Suprapubic skin (tissue), 4 donors: Measurements from ENCODE around the gene CHN1. TPM values are rescaled to one million over a fixed set of nuclear protein-coding genes. Genes with fewer than 3 reads are reported as not detected.

Experiments
- DNase-seq, 2 donors: peaks; one replicate each; pipeline ENCODE4 v3.0.0-alpha.2; 2019; ENCODE audit warnings: low spot score in 2 of 2
- H3K27ac ChIP-seq: fragments of 200-600 bp; sonication (generic); one replicate; pipeline ENCODE4 v1.5.1; 2019
- H3K27me3 ChIP-seq: fragments of 200-600 bp; sonication (generic); one replicate; pipeline ENCODE4 v1.5.1; 2019
- H3K36me3 ChIP-seq: fragments of 200-600 bp; sonication (generic); one replicate; pipeline ENCODE4 v1.5.1; 2019
- H3K4me1 ChIP-seq: fragments of 200-600 bp; sonication (generic); one replicate; pipeline ENCODE4 v1.5.1; 2019
- H3K4me3 ChIP-seq: fragments of 200-600 bp; sonication (generic); one replicate; pipeline ENCODE4 v1.5.1; 2019; ENCODE audit warnings: mild to moderate bottlenecking
- H3K9me3 ChIP-seq: fragments of 200-600 bp; sonication (generic); one replicate; pipeline ENCODE4 v1.5.1; 2019
- EP300 ChIP-seq: sonication (generic); formaldehyde crosslinking; IDR thresholded peaks from one replicate; pipeline ENCODE4 v1.6.1; 2017; ENCODE audit warnings: antibody characterized with exemption
- POLR2A ChIP-seq, 2 donors: fragments of 450-650 bp; IDR thresholded peaks; one replicate each; pipeline ENCODE4 v1.6.1; 2017; ENCODE audit warnings: antibody characterized with exemption in 2 of 2, mild to moderate bottlenecking in 2 of 2, moderate library complexity in 2 of 2
- POLR2AphosphoS5 ChIP-seq, 3 donors: sonication (generic); formaldehyde crosslinking; IDR thresholded peaks; one replicate each; pipeline ENCODE4 v1.6.1; 2017; ENCODE audit warnings: antibody characterized with exemption in 3 of 3
- WGBS: methylation state at CpG from one replicate; pipeline ENCODE4 v1.1.5; 2018; 5-methylcytosine and 5-hydroxymethylcytosine counted together
- total RNA-seq, 4 donors: library from RNA; depleted of rRNA; stranded (reverse); fragments of >200 nt; gene quantifications; one replicate each; pipeline ENCODE4 v1.1.0, GENCODE V29; 2016
- TF ChIP-seq, protein P1 (sequence below), 2 donors: fragments of 200-600 bp in 1 of 2; fragments of 450-650 bp in 1 of 2; sonication (generic) in 1 of 2; IDR thresholded peaks; one replicate each; pipeline ENCODE4 v1.5.1; 2016 to 2019; ENCODE audit warnings: antibody characterized with exemption in 2 of 2, mild to moderate bottlenecking in 1 of 2, moderate library complexity in 1 of 2

Gene CHN1
- total RNA-seq, 4 donors from 2014 or later = 1.6 to 4.9 (median 3.6) TPM

GRCh38 chr2:174781996-174782395 is 223.2 kb downstream of the CHN1 start:
- TF ChIP-seq, protein P1, sequence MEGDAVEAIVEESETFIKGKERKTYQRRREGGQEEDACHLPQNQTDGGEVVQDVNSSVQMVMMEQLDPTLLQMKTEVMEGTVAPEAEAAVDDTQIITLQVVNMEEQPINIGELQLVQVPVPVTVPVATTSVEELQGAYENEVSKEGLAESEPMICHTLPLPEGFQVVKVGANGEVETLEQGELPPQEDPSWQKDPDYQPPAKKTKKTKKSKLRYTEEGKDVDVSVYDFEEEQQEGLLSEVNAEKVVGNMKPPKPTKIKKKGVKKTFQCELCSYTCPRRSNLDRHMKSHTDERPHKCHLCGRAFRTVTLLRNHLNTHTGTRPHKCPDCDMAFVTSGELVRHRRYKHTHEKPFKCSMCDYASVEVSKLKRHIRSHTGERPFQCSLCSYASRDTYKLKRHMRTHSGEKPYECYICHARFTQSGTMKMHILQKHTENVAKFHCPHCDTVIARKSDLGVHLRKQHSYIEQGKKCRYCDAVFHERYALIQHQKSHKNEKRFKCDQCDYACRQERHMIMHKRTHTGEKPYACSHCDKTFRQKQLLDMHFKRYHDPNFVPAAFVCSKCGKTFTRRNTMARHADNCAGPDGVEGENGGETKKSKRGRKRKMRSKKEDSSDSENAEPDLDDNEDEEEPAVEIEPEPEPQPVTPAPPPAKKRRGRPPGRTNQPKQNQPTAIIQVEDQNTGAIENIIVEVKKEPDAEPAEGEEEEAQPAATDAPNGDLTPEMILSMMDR (IDR thresholded peaks at IDR 0.05) = no peak
- TF ChIP-seq EP300 (no peak), POLR2AphosphoS5 (IDR thresholded peaks at IDR 0.05) (no peak)
- Histone ChIP-seq H3K36me3 (no peaks in the 10 kb centered on the region), H3K27me3 (no peaks in the 10 kb centered on the region), H3K9me3 (no peaks in the 10 kb centered on the region), H3K4me1 (peaks cover 11% of the 10 kb centered on the region), H3K4me3 (no peak overlapping the region), H3K27ac (no peak overlapping the region)
- WGBS = 84% methylated on average over 11 of the region's 11 CpGs
- DNase-seq = no peak

DNA sequence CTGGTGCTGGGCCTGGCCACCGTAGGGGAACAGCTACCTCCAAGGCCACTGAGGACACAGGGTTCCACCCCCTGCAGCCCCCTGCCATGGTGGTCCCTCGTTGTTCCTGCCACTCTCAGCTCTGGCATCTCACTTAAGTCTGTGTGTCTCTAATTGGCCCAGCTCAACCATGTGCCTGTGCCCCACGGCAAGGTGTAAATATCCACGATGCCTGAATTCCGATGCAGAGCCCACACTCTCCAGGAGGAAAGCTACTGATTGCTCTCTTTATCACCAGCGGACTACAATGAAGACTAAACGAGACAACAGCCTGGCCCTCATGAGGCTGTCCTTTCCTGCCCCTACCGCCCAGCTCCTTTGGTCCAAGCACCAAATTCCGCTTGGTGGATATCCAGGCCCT is 223.9 kb downstream of the CHN1 start:
- H3K4me3 ChIP-seq = no peak overlapping the region
- no peak for DNase-seq
- H3K27ac ChIP-seq = no peak overlapping the region
- TF ChIP-seq, protein P1 (IDR thresholded peaks at IDR 0.05) = no peak
- TF ChIP-seq POLR2AphosphoS5 (IDR thresholded peaks at IDR 0.05) (no peak), EP300 (no peak), POLR2A (IDR thresholded peaks at IDR 0.05) (no peak)
- 94% methylated on average over 9 of the region's 9 CpGs for WGBS
- peaks cover 10% of the 10 kb centered on the region for H3K4me1 ChIP-seq
- no peaks in the 10 kb centered on the region for H3K27me3 ChIP-seq
- H3K9me3 ChIP-seq = no peaks in the 10 kb centered on the region
- no peaks in the 10 kb centered on the region for H3K36me3 ChIP-seq

DNA sequence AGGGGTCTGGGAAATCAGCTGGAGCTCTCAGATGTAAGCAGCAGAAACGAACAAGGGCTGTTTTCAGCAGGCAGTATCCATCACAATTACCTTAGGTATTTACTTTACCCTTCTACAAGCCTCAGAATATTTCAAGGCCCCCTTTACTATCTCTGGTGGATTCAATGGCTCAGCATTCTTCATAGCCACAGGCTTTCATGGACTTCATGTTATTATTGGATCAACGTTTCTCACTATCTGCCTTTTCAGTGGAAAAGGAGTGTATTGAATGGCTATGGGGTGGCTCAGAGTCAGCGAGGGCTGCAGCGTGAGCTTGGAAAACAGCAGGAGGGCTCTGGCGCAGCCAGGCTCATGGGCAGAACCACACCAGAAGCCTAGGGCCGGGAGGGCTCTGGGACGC is 224.3 kb downstream of the CHN1 start:
- 92% methylated on average over 7 of the region's 7 CpGs for WGBS
- no peak for DNase-seq
- H3K27ac ChIP-seq = no peak overlapping the region
- no peak for TF ChIP-seq POLR2A (IDR thresholded peaks at IDR 0.05)
- TF ChIP-seq, protein P1 (IDR thresholded peaks at IDR 0.05) = no peak
- no peak for TF ChIP-seq POLR2AphosphoS5 (IDR thresholded peaks at IDR 0.05)
- no peak for TF ChIP-seq EP300
- no peaks in the 10 kb centered on the region for H3K27me3 ChIP-seq
- H3K9me3 ChIP-seq = no peaks in the 10 kb centered on the region
- no peak overlapping the region for H3K4me3 ChIP-seq
- no peaks in the 10 kb centered on the region for H3K36me3 ChIP-seq
- peaks cover 5% of the 10 kb centered on the region for H3K4me1 ChIP-seq

DNA sequence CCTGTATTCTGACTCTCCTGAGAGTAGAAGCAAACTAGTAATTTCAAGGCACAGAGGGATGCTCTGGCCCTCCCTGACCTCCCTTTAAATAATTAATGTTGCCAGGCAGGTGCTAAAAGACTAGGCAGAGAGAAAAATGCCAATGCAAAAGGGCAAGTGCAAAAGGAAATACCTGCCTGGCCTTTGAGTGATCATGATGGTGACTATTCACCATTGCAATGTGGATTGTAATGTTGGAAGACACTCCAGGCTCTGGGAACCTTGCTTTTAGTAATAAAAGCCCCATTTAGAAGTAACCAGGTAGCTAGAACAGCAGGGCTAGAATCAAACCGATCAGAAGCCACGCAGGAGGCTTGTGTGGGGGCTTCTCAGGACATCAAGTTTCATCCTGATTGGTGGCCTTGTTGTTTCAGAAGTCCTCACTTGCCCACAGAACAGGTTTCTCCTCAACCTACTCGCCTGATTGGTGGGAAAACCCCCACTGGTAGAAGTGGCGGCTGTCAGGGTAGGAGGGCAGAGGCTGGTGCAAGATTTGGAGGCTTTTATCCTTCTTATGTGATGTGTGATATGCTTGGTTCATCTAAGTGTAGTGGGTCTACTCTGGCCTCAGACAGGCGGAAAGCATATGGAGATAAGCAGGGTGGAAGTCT is 224.9 kb downstream of the CHN1 start:
- Histone ChIP-seq H3K9me3 (no peaks in the 10 kb centered on the region), H3K36me3 (no peaks in the 10 kb centered on the region), H3K27ac (no peak overlapping the region), H3K4me1 (peaks cover 4% of the 10 kb centered on the region), H3K27me3 (no peaks in the 10 kb centered on the region), H3K4me3 (no peak overlapping the region)
- 81% methylated on average over 5 of the region's 5 CpGs for WGBS
- DNase-seq = no peak
- no peak for TF ChIP-seq EP300
- TF ChIP-seq, protein P1 (IDR thresholded peaks at IDR 0.05) = no peak
- TF ChIP-seq POLR2A (IDR thresholded peaks at IDR 0.05) = no peak
- no peak for TF ChIP-seq POLR2AphosphoS5 (IDR thresholded peaks at IDR 0.05)

DNA sequence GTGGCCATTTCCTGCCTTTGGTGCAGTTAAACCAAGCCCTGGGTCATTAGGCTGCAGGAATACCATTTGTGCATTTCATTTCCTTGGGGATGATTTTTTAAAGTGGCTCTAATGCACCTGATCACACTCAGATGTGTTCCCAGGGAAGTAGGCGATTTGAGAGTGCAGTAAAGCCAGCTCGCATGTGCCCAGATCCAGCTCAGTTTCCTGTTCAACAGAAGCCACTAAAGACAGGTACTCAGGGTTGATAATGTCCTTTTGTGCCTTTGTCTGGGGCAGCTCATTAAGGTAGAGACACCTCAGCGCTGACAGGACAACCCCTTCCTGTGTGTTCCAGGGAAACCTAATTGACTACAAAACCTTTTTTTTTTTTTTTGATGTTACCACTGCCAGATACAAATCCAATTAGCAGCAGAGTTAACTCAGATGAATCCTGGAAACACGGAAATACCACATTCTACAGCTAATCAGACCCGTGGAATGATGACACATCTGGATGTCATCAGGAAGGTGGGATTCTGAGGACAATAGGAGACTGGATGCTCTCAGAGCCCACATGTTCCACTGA is 225.7 kb downstream of the CHN1 start:
- Histone ChIP-seq H3K4me3 (no peak overlapping the region), H3K36me3 (no peaks in the 10 kb centered on the region), H3K4me1 (peaks cover 4% of the 10 kb centered on the region), H3K27me3 (no peaks in the 10 kb centered on the region), H3K9me3 (no peaks in the 10 kb centered on the region), H3K27ac (no peak overlapping the region)
- WGBS = 66% methylated on average over 5 of the region's 5 CpGs
- TF ChIP-seq POLR2AphosphoS5 (IDR thresholded peaks at IDR 0.05) (no peak), POLR2A (IDR thresholded peaks at IDR 0.05) (no peak)
- DNase-seq = no peak
